ENCODE measurements around the gene ARHGEF6.

The ARHGEF6 gene

GRCh38 chrX:136745215-136746173 lies 35.2 kb downstream of the ARHGEF6 start:
- DNase-seq, result no peak

GRCh38 chrX:136742721-136743379 lies 37.9 kb downstream of the ARHGEF6 start:
- no peak for DNase-seq

GRCh38 chrX:136738049-136738729 lies 42.5 kb downstream of the ARHGEF6 start:
- DNase-seq, result no peak

GRCh38 chrX:136736690-136737089 lies 44.0 kb downstream of the ARHGEF6 start:
- no peak for DNase-seq

GRCh38 chrX:136735601-136736000 lies 45.1 kb downstream of the ARHGEF6 start:
- no peak for DNase-seq

- no peak for DNase-seq
Measured at GRCh38 chrX:136733613-136734012, 47.1 kb downstream of the ARHGEF6 start.

GRCh38 chrX:136731798-136732197 lies 48.9 kb downstream of the ARHGEF6 start:
- DNase-seq, result no peak

GRCh38 chrX:136731207-136731782 lies 49.4 kb downstream of the ARHGEF6 start:
- no peak for DNase-seq

- no peak for DNase-seq
Measured at GRCh38 chrX:136728393-136728792, 52.3 kb downstream of the ARHGEF6 start.

- no peak for DNase-seq
Measured at GRCh38 chrX:136725441-136726104, 55.2 kb downstream of the ARHGEF6 start.

- no peak for DNase-seq
Measured at GRCh38 chrX:136718091-136718490, 62.6 kb downstream of the ARHGEF6 start.

- no peak for DNase-seq
Measured at GRCh38 chrX:136714626-136715599, 65.8 kb downstream of the ARHGEF6 start.

- DNase-seq, result no peak
Measured at GRCh38 chrX:136712650-136713310, 68.0 kb downstream of the ARHGEF6 start.

GRCh38 chrX:136711147-136711546 lies 69.6 kb downstream of the ARHGEF6 start:
- DNase-seq, result peak in 1 of 2 experiments; percentile 28

GRCh38 chrX:136710325-136710951 lies 70.3 kb downstream of the ARHGEF6 start:
- DNase-seq, result no peak

- no peak for DNase-seq
Measured at GRCh38 chrX:136708348-136708747, 72.4 kb downstream of the ARHGEF6 start.

GRCh38 chrX:136697156-136697555 lies 83.6 kb downstream of the ARHGEF6 start:
- no peak for DNase-seq

GRCh38 chrX:136694431-136695087 lies 86.2 kb downstream of the ARHGEF6 start:
- peak; percentile 2 to 44 for DNase-seq

- no peak for DNase-seq
Measured at GRCh38 chrX:136692271-136692670, 88.5 kb downstream of the ARHGEF6 start.

All from NCI-H446 (cell line).